AG04449 (cell line): ENCODE results near the gene ALB.

Experiments used
- CTCF ChIA-PET: fragments of 350-600 bp; formaldehyde crosslinking; extraction: SDS; loops from one replicate; lab custom pipeline; 2021; ENCODE audit warnings: antibody characterized with exemption; lab: Yijun Ruan, JAX
- POLR2A ChIA-PET: fragments of 400-600, 350-600 bp; formaldehyde crosslinking; extraction: SDS; loops from one replicate; lab custom pipeline; 2020; ENCODE audit warnings: antibody characterized with exemption, inconsistent platforms; lab: Yijun Ruan, JAX
- DNase-seq: peaks from one replicate; pipeline ENCODE4 v3.0.0-alpha.2; 2010; ENCODE audit warnings: low read depth, low spot score
- H3K4me3 ChIP-seq: 2 replicates; pipeline ENCODE4 v1.5.1; 2011; ENCODE audit warnings: low read depth, mild to moderate bottlenecking, control low read depth, low read length
- CTCF ChIP-seq: IDR thresholded peaks from one replicate; pipeline ENCODE4 v1.5.1; 2011; ENCODE audit warnings: mild to moderate bottlenecking, moderate library complexity, low read length, control low read depth, inconsistent platforms; ENCODE audit not compliant: insufficient read depth; ENCODE audit errors: missing control alignments

The ALB gene

GRCh38 chr4:73421708-73422457, 17.8 kb downstream of the ALB start:
- POLR2A ChIA-PET: no interaction called here
- CTCF ChIA-PET: no interaction called here

GRCh38 chr4:73422458-73422752, 18.3 kb downstream of the ALB start:
- CTCF ChIA-PET: no interaction called here

More at GRCh38 chr4:73421708-73422457, 17.8 kb downstream of the ALB start:
- TF ChIP-seq CTCF: no peak
- DNase-seq: no peak
- H3K4me3 ChIP-seq: no peak overlapping the region

GRCh38 chr4:73423184-73423583, 19.1 kb downstream of the ALB start:
- POLR2A ChIA-PET: no interaction called here

More at GRCh38 chr4:73422458-73422752, 18.3 kb downstream of the ALB start:
- POLR2A ChIA-PET: no interaction called here
- no peak for TF ChIP-seq CTCF
- no peak overlapping the region for H3K4me3 ChIP-seq
- DNase-seq: no peak

GRCh38 chr4:73426666-73427065, 22.6 kb downstream of the ALB start:
- H3K4me3 ChIP-seq: no peak overlapping the region
- DNase-seq: no peak
- TF ChIP-seq CTCF: no peak
- CTCF ChIA-PET: interaction anchor here (1.0 to 1.3 kb wide), 2 partner anchors 8 to 19 kb away, joined by 3 read pairs; no protein-coding TSS in a partner anchor
- POLR2A ChIA-PET: no interaction called here

More at GRCh38 chr4:73423184-73423583, 19.1 kb downstream of the ALB start:
- CTCF ChIA-PET: no interaction called here
- DNase-seq: no peak
- H3K4me3 ChIP-seq: no peak overlapping the region
- no peak for TF ChIP-seq CTCF

GRCh38 chr4:73429118-73429517, 25.0 kb downstream of the ALB start:
- H3K4me3 ChIP-seq: no peak overlapping the region
- ChIA-PET POLR2A (no interaction called here), CTCF (interaction anchor here (2.4 kb wide), 1 partner anchor 9 kb away, joined by 5 read pairs; no protein-coding TSS in a partner anchor)
- TF ChIP-seq CTCF: no peak
- no peak for DNase-seq

GRCh38 chr4:73429826-73430587, 25.9 kb downstream of the ALB start:
- no peak overlapping the region for H3K4me3 ChIP-seq
- no peak for TF ChIP-seq CTCF
- no peak for DNase-seq
- CTCF ChIA-PET: no interaction called here
- POLR2A ChIA-PET: no interaction called here
